H9 (cell line): Measurements from ENCODE around the gene PKN1. TPM values are rescaled to one million over a fixed set of nuclear protein-coding genes. Genes with fewer than 3 reads are reported as not detected.
"Not testable (repeated sequence)": the region's sequence is repeated elsewhere in the genome, so short reads cannot be mapped to it uniquely, and the experiment has no call there.

Experiments used
- DNase-seq: peaks from one replicate; pipeline ENCODE4 v3.0.0-alpha.2; 2017
- H2AFZ ChIP-seq: one replicate; pipeline ENCODE4 v1.6.1; 2013; ENCODE audit warnings: mild to moderate bottlenecking, low read length, control low read depth, moderate library complexity
- H2AK5ac ChIP-seq: 2 replicates; pipeline ENCODE4 v1.6.1; 2013; ENCODE audit warnings: low read length, control low read depth, mixed read lengths; ENCODE audit not compliant: insufficient read length
- H2BK120ac ChIP-seq: one replicate; pipeline ENCODE4 v1.6.1; 2013; ENCODE audit warnings: low read depth, mild to moderate bottlenecking, low read length, control low read depth, inconsistent platforms; ENCODE audit not compliant: poor library complexity, severe bottlenecking
- H2BK12ac ChIP-seq: 2 replicates; pipeline ENCODE4 v1.6.1; 2013; ENCODE audit warnings: low read length, control low read depth, mixed read lengths, low read depth; ENCODE audit not compliant: insufficient read length
- H2BK15ac ChIP-seq: 2 replicates; pipeline ENCODE4 v1.6.1; 2013; ENCODE audit warnings: low read depth, low read length, control low read depth
- H2BK20ac ChIP-seq: one replicate; pipeline ENCODE4 v1.6.1; 2013; ENCODE audit warnings: low read depth, mild to moderate bottlenecking, low read length, control low read depth, inconsistent platforms; ENCODE audit not compliant: poor library complexity, severe bottlenecking
- H2BK5ac ChIP-seq: 2 replicates; pipeline ENCODE4 v1.6.1; 2013; ENCODE audit warnings: low read length, control low read depth, mixed read lengths; ENCODE audit not compliant: insufficient read length
- H3K14ac ChIP-seq: 2 replicates; pipeline ENCODE4 v1.6.1; 2013; ENCODE audit warnings: low read length, control low read depth; ENCODE audit not compliant: insufficient read depth
- H3K18ac ChIP-seq: 2 replicates; pipeline ENCODE4 v1.6.1; 2013; ENCODE audit warnings: low read depth, mild to moderate bottlenecking, mixed read lengths, low read length, control low read depth; ENCODE audit not compliant: insufficient read length
- H3K23ac ChIP-seq: 2 replicates; pipeline ENCODE4 v1.6.1; 2013; ENCODE audit warnings: low read length, control low read depth, mixed read lengths, low read depth; ENCODE audit not compliant: insufficient read length
- H3K23me2 ChIP-seq: 2 replicates; pipeline ENCODE4 v1.6.1; 2013; ENCODE audit warnings: low read depth, mild to moderate bottlenecking, mixed read lengths, low read length, control low read depth; ENCODE audit not compliant: insufficient read length, poor library complexity, severe bottlenecking
- H3K27ac ChIP-seq: 2 replicates; pipeline ENCODE4 v1.5.1; 2013; ENCODE audit warnings: low read length, control low read depth, mixed read lengths, low read depth; ENCODE audit not compliant: insufficient read length
- H3K27me3 ChIP-seq: 2 replicates; pipeline ENCODE4 v1.6.1; 2013; ENCODE audit warnings: low read length, control low read depth, inconsistent platforms; ENCODE audit not compliant: insufficient read depth
- H3K4ac ChIP-seq: 2 replicates; pipeline ENCODE4 v1.6.1; 2013; ENCODE audit warnings: low read depth, mild to moderate bottlenecking, control low read depth, inconsistent platforms, low read length, moderate library complexity
- H3K4me1 ChIP-seq: 2 replicates; pipeline ENCODE4 v1.6.1; 2013; ENCODE audit warnings: low read length, control low read depth, inconsistent platforms; ENCODE audit not compliant: insufficient read depth
- H3K4me2 ChIP-seq: 2 replicates; pipeline ENCODE4 v1.6.1; 2013; ENCODE audit warnings: low read length, control low read depth, mixed read lengths; ENCODE audit not compliant: insufficient read length, insufficient read depth
- H3K56ac ChIP-seq: 2 replicates; pipeline ENCODE4 v1.6.1; 2013; ENCODE audit warnings: low read depth, mild to moderate bottlenecking, mixed read lengths, low read length, control low read depth; ENCODE audit not compliant: insufficient read length
- H3K79me1 ChIP-seq: 2 replicates; pipeline ENCODE4 v1.6.1; 2013; ENCODE audit warnings: low read depth, mild to moderate bottlenecking, moderate library complexity, low read length, control low read depth, inconsistent platforms; ENCODE audit not compliant: insufficient read depth, poor library complexity, severe bottlenecking
- H3K79me2 ChIP-seq: 2 replicates; pipeline ENCODE4 v1.6.1; 2013; ENCODE audit warnings: low read length, control low read depth, inconsistent platforms; ENCODE audit not compliant: insufficient read depth
- H3K9ac ChIP-seq: 2 replicates; pipeline ENCODE4 v1.6.1; 2013; ENCODE audit warnings: low read length, control low read depth, mixed read lengths; ENCODE audit not compliant: insufficient read length; ENCODE audit errors: extremely low read depth
- H3K9me3 ChIP-seq: one replicate; pipeline ENCODE4 v1.6.1; 2013; ENCODE audit warnings: low read depth, low read length, inconsistent platforms; ENCODE audit not compliant: control insufficient read depth
- H3T11ph ChIP-seq: one replicate; pipeline ENCODE4 v1.6.1; 2013; ENCODE audit warnings: mild to moderate bottlenecking, low read length, control low read depth, inconsistent platforms
- H4K20me1 ChIP-seq: one replicate; pipeline ENCODE4 v1.6.1; 2013; ENCODE audit not compliant: control insufficient read depth, insufficient read length, insufficient read depth
- H4K5ac ChIP-seq: 2 replicates; pipeline ENCODE4 v1.6.1; 2013; ENCODE audit warnings: low read depth, mild to moderate bottlenecking, mixed read lengths, low read length, control low read depth; ENCODE audit not compliant: insufficient read length
- H4K8ac ChIP-seq: replicated peaks from 2 replicates; pipeline ENCODE4 v1.6.1; 2013; ENCODE audit warnings: low read length, control low read depth, mixed read lengths, low read depth; ENCODE audit not compliant: insufficient read length
- H4K91ac ChIP-seq: 2 replicates; pipeline ENCODE4 v1.6.1; 2013; ENCODE audit warnings: low read depth, mild to moderate bottlenecking, moderate library complexity, mixed read lengths, low read length, control low read depth; ENCODE audit not compliant: insufficient read length
- H3K27ac Mint-ChIP-seq, 3 experiments: 2 replicates in 2 of 3; 3 replicates in 1 of 3; pipeline ENCODE4 v1.8.0; 2020 to 2021; ENCODE audit warnings: mixed read lengths in 3 of 3, mild to moderate bottlenecking in 1 of 3, moderate library complexity in 1 of 3
- H3K27me3 Mint-ChIP-seq: 2 replicates; pipeline ENCODE4 v1.8.0; 2021; ENCODE audit warnings: low read depth, mild to moderate bottlenecking, moderate library complexity, mixed read lengths
- H3K36me3 Mint-ChIP-seq, 3 experiments: 2 replicates in 2 of 3; 3 replicates in 1 of 3; pipeline ENCODE4 v1.8.0; 2020 to 2021; ENCODE audit warnings: low read depth in 3 of 3, mixed read lengths in 3 of 3; ENCODE audit not compliant: insufficient read depth in 1 of 3
- H3K4me1 Mint-ChIP-seq, 2 experiments: 2 replicates each; pipeline ENCODE4 v1.8.0; 2020; ENCODE audit warnings: mixed read lengths in 2 of 2
- H3K4me3 Mint-ChIP-seq, 2 experiments: 2 replicates in 1 of 2; 3 replicates in 1 of 2; pipeline ENCODE4 v1.8.0; 2020 to 2021; ENCODE audit warnings: mild to moderate bottlenecking in 2 of 2, mixed read lengths in 2 of 2, moderate library complexity in 1 of 2
- H3K9me3 Mint-ChIP-seq, 2 experiments: 2 replicates in 1 of 2; 3 replicates in 1 of 2; pipeline ENCODE4 v1.8.0; 2020; ENCODE audit warnings: mild to moderate bottlenecking in 2 of 2, mixed read lengths in 2 of 2, moderate library complexity in 1 of 2
- CTCF ChIP-seq: fragments of 200-600 bp; sonication (generic); conservative IDR thresholded peaks from 3 replicates; pipeline ENCODE4 v1.8.0; 2021; ENCODE audit warnings: antibody characterized with exemption, mild to moderate bottlenecking
- WGBS: extraction: QIAGEN DNeasy Blood & Tissue Kit; methylation state at CpG from one replicate; pipeline ENCODE4 v1.1.7; 2013; ENCODE audit warnings: missing lambda C conversion rate, low lambda C conversion rate, mixed read lengths; ENCODE audit not compliant: insufficient read length; ENCODE audit errors: extremely low coverage; 5-methylcytosine and 5-hydroxymethylcytosine counted together
- total RNA-seq: library from RNA; stranded (reverse); gene quantifications from 2 replicates; pipeline ENCODE4 v1.2.1, GENCODE V29; 2021

The PKN1 gene
- total RNA-seq, 1 experiment from 2014 or later, result 159 TPM

DNA sequence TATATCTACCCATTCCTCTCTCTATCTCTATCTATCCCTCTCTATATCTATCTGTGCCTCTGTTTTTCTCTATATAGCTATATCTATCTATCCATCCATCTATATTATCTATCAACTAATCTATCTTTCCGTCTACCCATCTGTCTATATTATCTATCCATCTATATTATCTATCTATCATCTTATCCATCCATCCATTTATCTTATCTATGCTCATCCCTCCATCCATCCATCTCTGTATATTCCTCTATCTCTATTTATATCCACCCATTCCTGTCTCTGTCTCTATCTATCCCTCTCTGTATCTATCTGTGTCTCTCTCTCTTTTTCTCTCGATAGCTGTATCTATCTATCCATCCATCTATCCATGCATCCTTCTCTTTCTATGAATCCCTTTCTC, 27.8 kb downstream of the PKN1 start:
- no peaks in the 10 kb centered on the region for H3K9me3 ChIP-seq
- H2AFZ ChIP-seq, result no peak overlapping the region
- H3K9ac ChIP-seq, result no peak overlapping the region
- WGBS, result 100% methylated on average over 1 of the region's 2 CpGs
- Mint-ChIP-seq H3K27ac (no peak overlapping the region), H3K36me3 (peaks cover 15 to 55% (median 52%) of the 10 kb centered on the region in 3 experiments; a peak in 6 of 7 replicates), H3K4me3 (no peak overlapping the region), H3K27me3 (no peaks in the 10 kb centered on the region), H3K4me1 (no peaks in the 10 kb centered on the region), H3K9me3 (no peaks in the 10 kb centered on the region)
- H3K18ac ChIP-seq, result no peak overlapping the region
- H2BK20ac ChIP-seq, result no peak overlapping the region
- no peaks in the 10 kb centered on the region for H3K27me3 ChIP-seq
- H2AK5ac ChIP-seq, result no peak overlapping the region
- no peak overlapping the region for H3K4me2 ChIP-seq
- H4K91ac ChIP-seq, result no peak overlapping the region
- no peak overlapping the region for H4K8ac ChIP-seq
- H3K14ac ChIP-seq, result no peak overlapping the region
- no peak for DNase-seq
- H3K23ac ChIP-seq, result no peak overlapping the region
- no peak overlapping the region for H3K4ac ChIP-seq
- H3K56ac ChIP-seq, result no peak overlapping the region
- H3K79me2 ChIP-seq, result no peaks in the 10 kb centered on the region
- H2BK120ac ChIP-seq, result no peak overlapping the region
- H2BK5ac ChIP-seq, result no peak overlapping the region
- no peaks in the 10 kb centered on the region for H3K4me1 ChIP-seq
- TF ChIP-seq CTCF, result no peak
- H3K79me1 ChIP-seq, result no peaks in the 10 kb centered on the region
- no peak overlapping the region for H3T11ph ChIP-seq
- no peaks in the 10 kb centered on the region for H3K23me2 ChIP-seq
- no peak overlapping the region for H2BK12ac ChIP-seq
- no peak overlapping the region for H3K27ac ChIP-seq
- H4K5ac ChIP-seq, result no peak overlapping the region
- H4K20me1 ChIP-seq, result no peaks in the 10 kb centered on the region
- H2BK15ac ChIP-seq, result no peak overlapping the region

DNA sequence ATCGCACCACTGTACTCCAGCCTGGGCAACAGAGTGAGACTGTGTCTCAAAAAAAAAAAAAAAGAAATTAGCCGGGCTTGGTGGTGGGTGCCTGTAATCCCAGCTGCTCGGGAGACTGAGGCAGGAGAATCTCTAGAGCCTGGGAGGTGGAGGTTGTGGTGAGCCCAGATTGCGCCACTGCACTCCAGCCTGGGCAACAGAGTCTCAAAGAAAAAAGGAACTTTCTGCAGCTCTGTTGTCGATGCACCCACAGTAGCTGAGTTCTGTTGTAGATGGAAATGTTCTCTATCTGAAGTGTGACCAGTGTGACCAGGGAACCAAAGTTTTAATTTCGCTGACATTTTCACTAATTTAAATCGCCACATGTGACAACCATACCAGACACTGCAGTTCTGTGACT, 29.3 kb downstream of the PKN1 start:
- not testable (repeated sequence) for H2BK12ac ChIP-seq, H2BK5ac ChIP-seq, H3K18ac ChIP-seq, H3K9ac ChIP-seq, H3K4me1 Mint-ChIP-seq, H3K23ac ChIP-seq, H2BK120ac ChIP-seq, H2BK15ac ChIP-seq, H3T11ph ChIP-seq, H3K9me3 ChIP-seq, H3K9me3 Mint-ChIP-seq, H2AK5ac ChIP-seq, H3K14ac ChIP-seq, H3K23me2 ChIP-seq, H2AFZ ChIP-seq, H3K79me2 ChIP-seq, H3K4ac ChIP-seq, H3K4me1 ChIP-seq, H4K20me1 ChIP-seq, H3K27ac ChIP-seq, H3K56ac ChIP-seq, H4K8ac ChIP-seq, H3K79me1 ChIP-seq, H4K5ac ChIP-seq, H3K4me3 Mint-ChIP-seq, H3K4me2 ChIP-seq, H3K27me3 Mint-ChIP-seq, H4K91ac ChIP-seq, H3K27ac Mint-ChIP-seq, DNase-seq, H3K27me3 ChIP-seq, H2BK20ac ChIP-seq
- H3K36me3 Mint-ChIP-seq, result peaks cover 19 to 65% (median 62%) of the 10 kb centered on the region in 3 experiments; a peak in 6 of 7 replicates
- WGBS, result no CpG with 5 or more reads among the region's 7 CpGs
